KOPT-K1 (cell line): ENCODE results near the gene ADGRL3.

Experiments
- H3K27ac ChIP-seq: fragments of 200-600 bp; sonication (generic); 2 replicates; pipeline ENCODE4 v1.5.1; 2016; ENCODE audit warnings: antibody characterized with exemption, mild to moderate bottlenecking, low read depth, low read length; ENCODE audit not compliant: poor library complexity, severe bottlenecking
- H3K36me3 ChIP-seq: fragments of 200-600 bp; sonication (generic); 2 replicates; pipeline ENCODE4 v1.5.1; 2017; ENCODE audit warnings: antibody characterized with exemption, mild to moderate bottlenecking, low read length, moderate library complexity; ENCODE audit not compliant: insufficient read depth
- H3K9me3 ChIP-seq: fragments of 200-600 bp; sonication (generic); 2 replicates; pipeline ENCODE4 v1.5.1; 2017; ENCODE audit warnings: antibody characterized with exemption, low read length, mild to moderate bottlenecking; ENCODE audit not compliant: insufficient read depth, poor library complexity, severe bottlenecking

The ADGRL3 gene

GRCh38 chr4:61223385-61223784, 23.3 kb downstream of the ADGRL3 start:
- Histone ChIP-seq H3K36me3 (no peaks in the 10 kb centered on the region), H3K9me3 (no peaks in the 10 kb centered on the region), H3K27ac (no peak overlapping the region)

- H3K27ac ChIP-seq = no peak overlapping the region
- no peaks in the 10 kb centered on the region for H3K36me3 ChIP-seq
- H3K9me3 ChIP-seq = no peaks in the 10 kb centered on the region
These were observed 24.4 kb downstream of the ADGRL3 start for GRCh38 chr4:61224573-61224972.

GRCh38 chr4:61225656-61226055, 25.5 kb downstream of the ADGRL3 start:
- Histone ChIP-seq H3K27ac (no peak overlapping the region), H3K36me3 (no peaks in the 10 kb centered on the region), H3K9me3 (no peaks in the 10 kb centered on the region)

GRCh38 chr4:61231421-61231820, 31.3 kb downstream of the ADGRL3 start:
- Histone ChIP-seq H3K27ac (no peak overlapping the region), H3K36me3 (no peaks in the 10 kb centered on the region), H3K9me3 (no peaks in the 10 kb centered on the region)

- H3K36me3 ChIP-seq = no peaks in the 10 kb centered on the region
- H3K27ac ChIP-seq = no peak overlapping the region
- H3K9me3 ChIP-seq = no peaks in the 10 kb centered on the region
These were observed 39.1 kb downstream of the ADGRL3 start for GRCh38 chr4:61239250-61239649.

- H3K27ac ChIP-seq = no peak overlapping the region
- H3K9me3 ChIP-seq = no peaks in the 10 kb centered on the region
- no peaks in the 10 kb centered on the region for H3K36me3 ChIP-seq
These were observed 43.8 kb downstream of the ADGRL3 start for GRCh38 chr4:61243962-61244361.

GRCh38 chr4:61245069-61245714, 45.1 kb downstream of the ADGRL3 start:
- no peaks in the 10 kb centered on the region for H3K9me3 ChIP-seq
- H3K36me3 ChIP-seq = no peaks in the 10 kb centered on the region
- H3K27ac ChIP-seq = no peak overlapping the region

- H3K9me3 ChIP-seq = no peaks in the 10 kb centered on the region
- no peaks in the 10 kb centered on the region for H3K36me3 ChIP-seq
- H3K27ac ChIP-seq = no peak overlapping the region
These were observed 45.9 kb downstream of the ADGRL3 start for GRCh38 chr4:61246034-61246433.

- no peaks in the 10 kb centered on the region for H3K9me3 ChIP-seq
- no peaks in the 10 kb centered on the region for H3K36me3 ChIP-seq
- no peak overlapping the region for H3K27ac ChIP-seq
These were observed 48.6 kb downstream of the ADGRL3 start for GRCh38 chr4:61248705-61249104.

GRCh38 chr4:61251129-61251528, 51.0 kb downstream of the ADGRL3 start:
- Histone ChIP-seq H3K9me3 (no peaks in the 10 kb centered on the region), H3K36me3 (no peaks in the 10 kb centered on the region), H3K27ac (no peak overlapping the region)

GRCh38 chr4:61254406-61254805, 54.3 kb downstream of the ADGRL3 start:
- Histone ChIP-seq H3K36me3 (no peaks in the 10 kb centered on the region), H3K27ac (no peak overlapping the region), H3K9me3 (no peaks in the 10 kb centered on the region)

- Histone ChIP-seq H3K9me3 (no peaks in the 10 kb centered on the region), H3K36me3 (no peaks in the 10 kb centered on the region), H3K27ac (no peak overlapping the region)
These were observed 73.1 kb downstream of the ADGRL3 start for GRCh38 chr4:61273233-61273632.

GRCh38 chr4:61274286-61274685, 74.2 kb downstream of the ADGRL3 start:
- Histone ChIP-seq H3K27ac (no peak overlapping the region), H3K36me3 (no peaks in the 10 kb centered on the region)

GRCh38 chr4:61275241-61275640, 75.1 kb downstream of the ADGRL3 start:
- Histone ChIP-seq H3K9me3 (no peaks in the 10 kb centered on the region), H3K27ac (no peak overlapping the region), H3K36me3 (no peaks in the 10 kb centered on the region)

More at GRCh38 chr4:61274286-61274685, 74.2 kb downstream of the ADGRL3 start:
- H3K9me3 ChIP-seq = no peaks in the 10 kb centered on the region

- Histone ChIP-seq H3K27ac (no peak overlapping the region), H3K36me3 (no peaks in the 10 kb centered on the region), H3K9me3 (no peaks in the 10 kb centered on the region)
These were observed 75.9 kb downstream of the ADGRL3 start for GRCh38 chr4:61276029-61276428.
